Measurements from ENCODE around the gene PTPN14. TPM values are rescaled to one million over a fixed set of nuclear protein-coding genes. Genes with fewer than 3 reads are reported as not detected.

Gene PTPN14
- polyA plus RNA-seq, 1 donor from 2014 or later: 0.07 TPM

GRCh38 chr1:214349781-214350180 is 201.6 kb downstream of the PTPN14 start:
- Histone ChIP-seq H3K79me2 (replicated peaks; ENCODE audit: insufficient read depth, low read length) (no peaks in the 10 kb centered on the region), H3F3A (ENCODE audit: insufficient read depth, low read length, poor library complexity, severe bottlenecking) (no peaks in the 10 kb centered on the region), H3K27ac (ENCODE audit: low read length) (no peak overlapping the region), H3K27me3 (ENCODE audit: insufficient read depth, low read depth, low read length) (no peaks in the 10 kb centered on the region), H4K20me1 (ENCODE audit: insufficient read depth) (no peaks in the 10 kb centered on the region), H3K9me2 (ENCODE audit: insufficient read depth, low read length) (no peaks in the 10 kb centered on the region), H3K36me3 (ENCODE audit: insufficient read depth, low read length) (no peaks in the 10 kb centered on the region), H2AFZ (ENCODE audit: low read depth, low read length) (no peak overlapping the region), H3K9ac (ENCODE audit: low read length) (no peak overlapping the region), H3K9me3 (ENCODE audit: low read length) (no peaks in the 10 kb centered on the region), H3K4me2 (ENCODE audit: low read length) (no peak overlapping the region), H3K4me3 (ENCODE audit: low read length) (no peak overlapping the region)
- TF ChIP-seq TAF1 (IDR thresholded peaks at IDR 0.05; ENCODE audit: low read depth) (no peak), REST (IDR thresholded peaks at IDR 0.05; ENCODE audit: borderline replicate concordance) (no peak)

GRCh38 chr1:214349008-214349407 is 202.4 kb downstream of the PTPN14 start:
- Histone ChIP-seq H3K27ac (ENCODE audit: low read length) (no peak overlapping the region), H3K79me2 (replicated peaks; ENCODE audit: insufficient read depth, low read length) (no peaks in the 10 kb centered on the region)

More at GRCh38 chr1:214349008-214349407, 202.4 kb downstream of the PTPN14 start:
- H2AFZ ChIP-seq (ENCODE audit: low read depth, low read length): no peak overlapping the region
- H3K4me3 ChIP-seq (ENCODE audit: low read length): no peak overlapping the region
- no peak overlapping the region for H3K4me2 ChIP-seq (ENCODE audit: low read length)
- H3K9me2 ChIP-seq (ENCODE audit: insufficient read depth, low read length): no peaks in the 10 kb centered on the region
- H4K20me1 ChIP-seq (ENCODE audit: insufficient read depth): no peaks in the 10 kb centered on the region
- H3K27me3 ChIP-seq (ENCODE audit: insufficient read depth, low read depth, low read length): no peaks in the 10 kb centered on the region
- TF ChIP-seq EP300 (conservative IDR thresholded peaks at IDR 0.05; ENCODE audit: poor library complexity, severe bottlenecking): no peak
- no peak for TF ChIP-seq EZH2 (IDR thresholded peaks at IDR 0.05; ENCODE audit: borderline replicate concordance, insufficient read depth, low read length, poor library complexity, severe bottlenecking)
- no peak for TF ChIP-seq MXI1 (conservative IDR thresholded peaks at IDR 0.05; ENCODE audit: poor library complexity, severe bottlenecking)
- no peak for TF ChIP-seq TAF1 (IDR thresholded peaks at IDR 0.05; ENCODE audit: low read depth)
- no peak for TF ChIP-seq CTCF (IDR thresholded peaks at IDR 0.05; ENCODE audit: poor library complexity, severe bottlenecking)
- no peak for TF ChIP-seq REST (IDR thresholded peaks at IDR 0.05; ENCODE audit: borderline replicate concordance)
- TF ChIP-seq SMC3 (conservative IDR thresholded peaks at IDR 0.05; ENCODE audit: poor library complexity): no peak
- H3K9ac ChIP-seq (ENCODE audit: low read length): no peak overlapping the region
- H3K9me3 ChIP-seq (ENCODE audit: low read length): no peaks in the 10 kb centered on the region
- no peaks in the 10 kb centered on the region for H3F3A ChIP-seq (ENCODE audit: insufficient read depth, low read length, poor library complexity, severe bottlenecking)
- no peaks in the 10 kb centered on the region for H3K36me3 ChIP-seq (ENCODE audit: insufficient read depth, low read length)

Data from neural cell (in vitro differentiated cells).